Neural progenitor cell (in vitro differentiated cells): ENCODE results near the gene PEF1. TPM values are rescaled to one million over a fixed set of nuclear protein-coding genes. Genes with fewer than 3 reads are reported as not detected.

Source experiments
- DNase-seq: peaks from one replicate; pipeline ENCODE4 v3.0.0-alpha.2; 2016; ENCODE audit warnings: low spot score
- H2AFZ ChIP-seq: fragments of 200-600 bp; sonication (generic); replicated peaks from 2 replicates; pipeline ENCODE4 v1.6.1; 2016; ENCODE audit warnings: antibody characterized with exemption
- H3F3A ChIP-seq: fragments of 200-600 bp; sonication (generic); 2 replicates; pipeline ENCODE4 v1.6.1; 2016; ENCODE audit warnings: antibody characterized with exemption, low read depth
- H3K27ac ChIP-seq: fragments of 200-600 bp; sonication (generic); 2 replicates; pipeline ENCODE4 v1.5.1; 2016; ENCODE audit warnings: mild to moderate bottlenecking
- H3K27me3 ChIP-seq: fragments of 200-600 bp; sonication (generic); 2 replicates; pipeline ENCODE4 v1.6.1; 2016; ENCODE audit warnings: mild to moderate bottlenecking, moderate library complexity
- H3K36me3 ChIP-seq: fragments of 200-600 bp; sonication (generic); 2 replicates; pipeline ENCODE4 v1.5.1; 2016
- H3K4me1 ChIP-seq: fragments of 200-600 bp; sonication (generic); 2 replicates; pipeline ENCODE4 v1.6.1; 2016; ENCODE audit warnings: mixed run types
- H3K4me2 ChIP-seq: fragments of 200-600 bp; sonication (generic); 2 replicates; pipeline ENCODE4 v1.6.1; 2016
- H3K4me3 ChIP-seq: fragments of 200-600 bp; sonication (generic); 2 replicates; pipeline ENCODE4 v1.5.1; 2016
- H3K79me2 ChIP-seq: fragments of 200-600 bp; sonication (generic); 2 replicates; pipeline ENCODE4 v1.6.1; 2016; ENCODE audit warnings: low read depth
- H3K9ac ChIP-seq: fragments of 200-600 bp; sonication (generic); 2 replicates; pipeline ENCODE4 v1.6.1; 2016
- H3K9me3 ChIP-seq: fragments of 200-600 bp; sonication (generic); 2 replicates; pipeline ENCODE4 v1.5.1; 2016; ENCODE audit warnings: low read depth
- H4K20me1 ChIP-seq: fragments of 200-600 bp; sonication (generic); 2 replicates; pipeline ENCODE4 v1.6.1; 2016; ENCODE audit warnings: low read depth
- H3K27ac Mint-ChIP-seq: 3 replicates; pipeline ENCODE4 v1.8.0; 2021; ENCODE audit warnings: mixed read lengths
- H3K27me3 Mint-ChIP-seq: 2 replicates; pipeline ENCODE4 v1.8.0; 2022; ENCODE audit warnings: low read depth, mild to moderate bottlenecking, inconsistent platforms, moderate library complexity, mixed read lengths; ENCODE audit not compliant: insufficient read depth
- H3K36me3 Mint-ChIP-seq: 3 replicates; pipeline ENCODE4 v1.8.0; 2021; ENCODE audit warnings: mixed read lengths
- H3K4me1 Mint-ChIP-seq: 3 replicates; pipeline ENCODE4 v1.8.0; 2021; ENCODE audit warnings: mixed read lengths
- H3K4me3 Mint-ChIP-seq: 3 replicates; pipeline ENCODE4 v1.8.0; 2021; ENCODE audit warnings: mild to moderate bottlenecking, moderate library complexity, mixed read lengths
- H3K9me3 Mint-ChIP-seq: 3 replicates; pipeline ENCODE4 v1.8.0; 2020; ENCODE audit warnings: mixed read lengths
- CTCF ChIP-seq: fragments of 200-600 bp; sonication (generic); IDR thresholded peaks from 2 replicates; pipeline ENCODE4 v1.5.1; 2017; ENCODE audit warnings: antibody characterized with exemption, mild to moderate bottlenecking
- EZH2 ChIP-seq: fragments of 200-600 bp; sonication (generic); IDR thresholded peaks from 2 replicates; pipeline ENCODE4 v1.6.1; 2017; ENCODE audit warnings: antibody characterized with exemption, mild to moderate bottlenecking, moderate library complexity
- EZH2phosphoT487 ChIP-seq: fragments of 200-600 bp; sonication (generic); IDR thresholded peaks from 2 replicates; pipeline ENCODE4 v1.6.1; 2017; ENCODE audit warnings: antibody characterized with exemption
- total RNA-seq: library from RNA; depleted of rRNA; stranded (reverse); fragments of >200 nt; gene quantifications from 2 replicates; pipeline ENCODE4 v1.2.3, GENCODE V29; 2015; ENCODE audit warnings: low replicate concordance

The PEF1 gene
- total RNA-seq, 1 donor from 2014 or later = 30.7 TPM

- Mint-ChIP-seq H3K4me3 (no peak overlapping the region), H3K27ac (no peak overlapping the region), H3K27me3 (peaks cover 2% of the 10 kb centered on the region), H3K9me3 (no peaks in the 10 kb centered on the region), H3K36me3 (no peaks in the 10 kb centered on the region), H3K4me1 (peaks cover 9% of the 10 kb centered on the region)
- H3F3A ChIP-seq = no peaks in the 10 kb centered on the region
- H3K9me3 ChIP-seq = no peaks in the 10 kb centered on the region
- no peak overlapping the region for H3K4me3 ChIP-seq
- TF ChIP-seq CTCF = no peak
- no peak for TF ChIP-seq EZH2
- TF ChIP-seq EZH2phosphoT487 = no peak
- H3K4me2 ChIP-seq = no peak overlapping the region
- H3K27ac ChIP-seq = no peak overlapping the region
- H3K79me2 ChIP-seq = no peaks in the 10 kb centered on the region
- H3K4me1 ChIP-seq = peaks cover 10% of the 10 kb centered on the region
- H4K20me1 ChIP-seq = no peaks in the 10 kb centered on the region
- peaks cover 31% of the 10 kb centered on the region for H3K27me3 ChIP-seq
- no peak overlapping the region for H3K9ac ChIP-seq
- H2AFZ ChIP-seq = no peak overlapping the region
- DNase-seq = no peak
- no peaks in the 10 kb centered on the region for H3K36me3 ChIP-seq
Measured at GRCh38 chr1:31580513-31580870, 64.2 kb downstream of the PEF1 start.

Other genes starting within 250 kb of the PEF1 start
- gene SERINC2, start 231.7 kb downstream of the PEF1 start, total RNA-seq = 9.6 and 30.1 TPM in 2 replicates
- gene TINAGL1, start 68.4 kb downstream of the PEF1 start, total RNA-seq = not detected in 2 replicates
- gene HCRTR1, start 27.2 kb downstream of the PEF1 start, total RNA-seq = 0.06 TPM in 1 of 2 replicates, not detected in the other
- gene COL16A1, start 59.1 kb upstream of the PEF1 start, total RNA-seq = 0.22 and 7.0 TPM in 2 replicates
- gene ADGRB2, start 119.5 kb upstream of the PEF1 start, total RNA-seq = 7.1 and 21.2 TPM in 2 replicates
- 1.4 and 3.1 TPM in 2 replicates for gene SPOCD1, start 171.1 kb upstream of the PEF1 start, total RNA-seq